OCI-LY7 (cell line): ENCODE results near the gene ACADVL. TPM values are rescaled to one million over a fixed set of nuclear protein-coding genes. Genes with fewer than 3 reads are reported as not detected.
A peak's percentile ranks its signal among the peaks of the same experiment; 100 is the strongest.

Experiments used
- BruUV-seq: library from RNA; stranded (reverse); fragments of 400-500 nt; replicated peaks from 2 replicates; lab custom pipeline; 2021; lab: Mats Ljungman, UMichigan
- CTCF ChIA-PET: fragments of 300-600 bp; sonication (Branson Sonifier 250); formaldehyde crosslinking; loops from one replicate; lab custom pipeline; 2022; ENCODE audit warnings: antibody characterized with exemption; ENCODE audit not compliant: unreplicated experiment; lab: Charles Lee
- POLR2A ChIA-PET: fragments of 300-600 bp; sonication (Branson Sonifier 250); formaldehyde crosslinking; loops from one replicate; lab custom pipeline; 2022; ENCODE audit warnings: antibody characterized with exemption; lab: Charles Lee
- DNase-seq: peaks from one replicate; pipeline ENCODE4 v3.0.0-alpha.2; 2015; ENCODE audit warnings: low spot score
- H2AFZ ChIP-seq: fragments of 200-600 bp; sonication (generic), shearing (Covaris generic); 2 replicates; pipeline ENCODE4 v1.6.1; 2014; ENCODE audit warnings: mild to moderate bottlenecking, antibody characterized with exemption, low read length, moderate library complexity
- H3K27ac ChIP-seq: fragments of 200-600 bp; sonication (generic); 2 replicates; pipeline ENCODE4 v1.5.1; 2014; ENCODE audit warnings: mixed run types, low read depth, mild to moderate bottlenecking, moderate library complexity, low read length, inconsistent platforms; ENCODE audit not compliant: poor library complexity, severe bottlenecking
- H3K36me3 ChIP-seq: fragments of 200-600 bp; sonication (generic); 2 replicates; pipeline ENCODE4 v1.6.1; 2014; ENCODE audit warnings: mild to moderate bottlenecking, antibody characterized with exemption, low read length, moderate library complexity, mixed read lengths; ENCODE audit not compliant: insufficient read depth
- H3K4me1 ChIP-seq: fragments of 200-600 bp; sonication (generic); 2 replicates; pipeline ENCODE4 v1.5.1; 2014; ENCODE audit warnings: mild to moderate bottlenecking, low read length; ENCODE audit not compliant: insufficient read depth, poor library complexity, severe bottlenecking
- H3K4me2 ChIP-seq: fragments of 200-600 bp; sonication (generic); 2 replicates; pipeline ENCODE4 v1.6.1; 2014; ENCODE audit warnings: mild to moderate bottlenecking, low read length
- H3K4me3 ChIP-seq: fragments of 200-600 bp; sonication (generic); 2 replicates; pipeline ENCODE4 v1.5.1; 2014; ENCODE audit warnings: mild to moderate bottlenecking, low read depth, low read length; ENCODE audit not compliant: poor library complexity, severe bottlenecking
- H3K79me2 ChIP-seq: fragments of 200-600 bp; sonication (generic); 2 replicates; pipeline ENCODE4 v1.6.1; 2016; ENCODE audit warnings: low read depth, mild to moderate bottlenecking, low read length, moderate library complexity, mixed read lengths; ENCODE audit not compliant: insufficient read depth
- H3K9me2 ChIP-seq: fragments of 200-600 bp; sonication (generic); 2 replicates; pipeline ENCODE4 v1.6.1; 2016; ENCODE audit warnings: mild to moderate bottlenecking, low read length, mixed read lengths; ENCODE audit not compliant: insufficient read depth
- H3K9me3 ChIP-seq: fragments of 200-600 bp; sonication (generic); 2 replicates; pipeline ENCODE4 v1.6.1; 2014; ENCODE audit warnings: mild to moderate bottlenecking, mixed run types, low read length, mixed read lengths
- H4K20me1 ChIP-seq: fragments of 200-600 bp; sonication (generic); 2 replicates; pipeline ENCODE4 v1.6.1; 2014; ENCODE audit warnings: mild to moderate bottlenecking, antibody characterized with exemption, low read length, moderate library complexity, mixed read lengths; ENCODE audit not compliant: insufficient read depth
- EZH2phosphoT487 ChIP-seq: fragments of 200-600 bp; sonication (generic); IDR thresholded peaks from 2 replicates; pipeline ENCODE4 v1.6.1; 2018; ENCODE audit warnings: low read depth, borderline replicate concordance, mild to moderate bottlenecking, mixed run types, antibody characterized with exemption, low read length, moderate library complexity, mixed read lengths
- intact Hi-C: fragments of 100-400 bp; cut with micrococcal nuclease; formaldehyde crosslinking; loops from one replicate; pipeline ENCODE4 v1.10.0; 2022; ENCODE audit not compliant: unreplicated experiment
- total RNA-seq, 2 experiments: library from RNA; depleted of rRNA in 1 of 2; stranded (reverse); fragments of >200 nt in 1 of 2; shearing (Covaris generic) in 1 of 2; gene quantifications; 2 replicates each; pipeline ENCODE4 v1.2.3, GENCODE V29; 2014 to 2022
- TF ChIP-seq, protein P1 (sequence below): fragments of 200-600 bp; sonication (generic); conservative IDR thresholded peaks from 2 replicates; pipeline ENCODE4 v1.5.1; 2014; ENCODE audit warnings: mild to moderate bottlenecking, antibody characterized with exemption, low read length, moderate library complexity, mixed read lengths

ACADVL gene
- total RNA-seq, 2 experiments from 2014 or later: 204 to 297 TPM

GRCh38 chr17:7177191-7177953 lies 42.4 kb upstream of the ACADVL start:
- H2AFZ ChIP-seq: peak overlapping the region; percentile 20; the same call in 1 of the 2 replicates
- intact Hi-C loops: no loop called here
- peak overlapping the region; percentile 41 for H3K4me2 ChIP-seq
- H3K27ac ChIP-seq: no peak overlapping the region
- H4K20me1 ChIP-seq: no peaks in the 10 kb centered on the region
- no TSS peak for BruUV-seq
- CTCF ChIA-PET: interaction anchor here (0.5 to 1.1 kb wide), 2 partner anchors 52 to 132 kb away, joined by 3 to 4 read pairs; no protein-coding TSS in a partner anchor
- H3K9me2 ChIP-seq: no peaks in the 10 kb centered on the region
- POLR2A ChIA-PET: no interaction called here
- H3K9me3 ChIP-seq: peaks cover 8% of the 10 kb centered on the region
- H3K79me2 ChIP-seq: no peaks in the 10 kb centered on the region
- peak; percentile 69 for DNase-seq
- TF ChIP-seq, protein P1, sequence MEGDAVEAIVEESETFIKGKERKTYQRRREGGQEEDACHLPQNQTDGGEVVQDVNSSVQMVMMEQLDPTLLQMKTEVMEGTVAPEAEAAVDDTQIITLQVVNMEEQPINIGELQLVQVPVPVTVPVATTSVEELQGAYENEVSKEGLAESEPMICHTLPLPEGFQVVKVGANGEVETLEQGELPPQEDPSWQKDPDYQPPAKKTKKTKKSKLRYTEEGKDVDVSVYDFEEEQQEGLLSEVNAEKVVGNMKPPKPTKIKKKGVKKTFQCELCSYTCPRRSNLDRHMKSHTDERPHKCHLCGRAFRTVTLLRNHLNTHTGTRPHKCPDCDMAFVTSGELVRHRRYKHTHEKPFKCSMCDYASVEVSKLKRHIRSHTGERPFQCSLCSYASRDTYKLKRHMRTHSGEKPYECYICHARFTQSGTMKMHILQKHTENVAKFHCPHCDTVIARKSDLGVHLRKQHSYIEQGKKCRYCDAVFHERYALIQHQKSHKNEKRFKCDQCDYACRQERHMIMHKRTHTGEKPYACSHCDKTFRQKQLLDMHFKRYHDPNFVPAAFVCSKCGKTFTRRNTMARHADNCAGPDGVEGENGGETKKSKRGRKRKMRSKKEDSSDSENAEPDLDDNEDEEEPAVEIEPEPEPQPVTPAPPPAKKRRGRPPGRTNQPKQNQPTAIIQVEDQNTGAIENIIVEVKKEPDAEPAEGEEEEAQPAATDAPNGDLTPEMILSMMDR: peak; percentile 85
- no peak for TF ChIP-seq EZH2phosphoT487
- H3K4me1 ChIP-seq: peaks cover 10% of the 10 kb centered on the region
- H3K36me3 ChIP-seq: no peaks in the 10 kb centered on the region
- H3K4me3 ChIP-seq: peak overlapping the region; percentile 21

DNA sequence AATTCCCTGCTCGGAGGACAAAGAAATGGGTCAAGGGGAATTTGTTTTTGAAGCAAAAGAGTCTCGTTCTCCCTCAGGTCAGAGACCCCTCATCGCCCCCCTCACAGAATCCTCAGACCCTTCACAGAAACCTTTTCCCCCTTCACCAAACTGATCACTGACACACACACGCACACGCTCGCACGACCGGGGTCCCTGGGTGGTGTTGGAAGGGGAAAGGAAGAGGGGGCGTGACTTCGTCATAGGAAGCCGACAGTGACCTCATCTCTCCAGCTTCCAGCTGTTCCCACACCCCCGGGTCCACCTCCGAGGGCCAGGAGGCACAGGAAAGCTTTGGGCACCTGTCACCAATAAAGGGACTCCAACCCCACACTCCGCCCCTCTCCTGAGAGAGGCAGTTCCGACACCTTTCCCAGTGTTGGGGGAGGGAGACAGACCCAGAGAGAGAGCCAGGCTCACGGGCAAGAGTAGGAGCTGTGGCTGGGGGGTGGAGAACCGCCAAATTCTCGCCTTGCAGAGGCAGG lies 41.7 kb upstream of the ACADVL start:
- H2AFZ ChIP-seq: peak overlapping the region; percentile 20; the same call in 1 of the 2 replicates
- peak overlapping the region; percentile 41 for H3K4me2 ChIP-seq
- intact Hi-C loops: no loop called here
- TF ChIP-seq, protein P1: no peak
- TF ChIP-seq EZH2phosphoT487: no peak
- no peaks in the 10 kb centered on the region for H3K79me2 ChIP-seq
- H3K9me2 ChIP-seq: no peaks in the 10 kb centered on the region
- peaks cover 10% of the 10 kb centered on the region for H3K4me1 ChIP-seq
- H3K9me3 ChIP-seq: peaks cover 8% of the 10 kb centered on the region
- no peak overlapping the region for H3K27ac ChIP-seq
- POLR2A ChIA-PET: interaction anchor here (0.6 kb wide), 1 partner anchor 327 kb away, joined by 3 read pairs; no protein-coding TSS in a partner anchor
- BruUV-seq: no TSS peak
- CTCF ChIA-PET: interaction anchor here (0.5 to 1.1 kb wide), 3 partner anchors 53 to 167 kb away, joined by 3 to 5 read pairs (median 4); no protein-coding TSS in a partner anchor
- H3K36me3 ChIP-seq: no peaks in the 10 kb centered on the region
- H4K20me1 ChIP-seq: no peaks in the 10 kb centered on the region
- H3K4me3 ChIP-seq: peak overlapping the region; percentile 21
- DNase-seq: no peak
